ENCODE results near the gene HOXA1.

Gene HOXA1

DNA sequence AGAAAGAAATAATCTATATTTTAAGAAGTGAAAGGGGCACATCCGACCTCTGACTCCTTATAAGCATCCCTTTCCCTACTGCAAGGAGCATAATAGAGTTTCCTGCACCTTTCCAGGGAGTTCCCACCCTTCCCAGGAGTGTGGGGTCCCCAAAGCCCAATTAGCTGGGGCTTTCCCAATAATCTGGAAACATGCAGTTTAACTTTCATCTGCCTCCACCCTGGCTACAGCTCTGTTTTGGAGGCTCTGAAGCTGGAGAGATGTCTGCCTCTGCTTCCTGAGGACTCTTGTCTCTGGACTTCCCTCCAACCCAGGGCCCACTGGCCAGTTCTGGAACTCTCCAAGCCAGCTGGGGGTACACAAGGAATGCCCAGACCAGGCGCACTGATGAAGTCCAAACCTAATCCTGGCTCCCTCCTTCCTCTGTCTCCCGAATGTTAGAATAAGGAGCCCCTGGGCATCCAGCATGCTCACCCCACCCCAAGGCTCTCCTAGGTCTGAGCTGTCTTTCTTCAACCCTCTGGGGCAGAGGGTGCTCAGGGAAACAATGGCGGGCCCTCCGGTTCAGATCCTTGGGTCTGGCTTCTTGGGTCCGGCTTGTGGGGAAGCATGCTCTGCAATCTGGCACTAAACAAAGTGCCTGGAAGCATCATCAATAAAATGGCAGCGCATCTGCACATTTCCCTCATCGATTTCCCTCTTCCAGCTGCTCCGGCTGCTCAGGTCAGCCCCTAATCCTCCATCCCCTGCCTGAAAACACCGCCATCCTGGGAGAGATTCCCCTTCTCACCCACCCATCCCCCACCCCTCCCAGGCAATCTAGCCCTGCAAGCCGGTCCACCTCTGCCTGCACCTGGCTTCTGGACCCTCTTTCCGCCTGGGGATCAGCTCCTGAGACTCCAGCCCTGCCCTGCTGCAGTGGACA, 21.4 kb upstream of the HOXA1 start:
- DNase-seq (ENCODE audit: low spot score) = peak; percentile 61

DNA sequence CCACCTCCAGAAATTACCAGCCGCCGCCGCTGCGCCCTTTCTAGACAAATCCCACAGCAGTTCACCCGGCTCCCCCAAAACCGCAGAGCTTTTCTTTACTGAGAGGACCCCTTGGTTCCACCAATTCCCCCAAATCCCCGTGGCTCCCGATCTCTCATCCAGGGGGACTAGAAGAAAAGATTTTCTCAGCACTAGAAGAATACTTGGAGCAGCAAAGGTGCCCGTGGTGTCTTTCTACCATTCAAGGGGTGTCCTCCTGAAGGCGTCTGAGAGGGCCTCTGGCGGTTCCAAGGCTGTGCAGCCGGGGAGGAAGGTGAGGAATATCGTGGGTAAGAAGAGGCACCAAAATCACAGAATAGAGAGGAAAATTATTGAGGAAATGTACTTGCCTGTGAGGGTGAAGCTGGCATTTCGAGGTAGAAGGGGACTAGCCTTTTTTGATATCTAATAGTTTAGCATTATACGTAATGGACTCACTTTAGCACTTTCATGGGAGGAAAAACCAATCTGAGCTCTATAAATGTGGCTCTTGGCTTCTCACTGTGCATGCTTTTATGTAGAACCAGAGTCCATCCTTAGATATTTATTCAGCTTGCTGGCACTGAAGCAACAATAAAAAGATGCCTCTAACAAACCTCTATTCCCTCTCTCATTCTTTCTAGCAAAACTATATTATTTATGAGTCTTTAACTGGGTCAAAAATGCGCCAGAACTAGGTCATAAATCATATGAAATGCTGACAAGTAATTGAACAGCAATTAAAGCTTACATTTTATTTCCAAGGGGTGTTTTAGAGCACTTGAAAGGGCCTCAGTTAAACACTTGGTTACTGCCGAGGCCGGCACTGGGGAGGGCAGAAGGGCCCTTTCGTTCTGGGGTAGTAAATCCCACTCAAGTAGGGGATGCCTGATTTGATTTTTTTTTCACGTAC, 20.5 kb upstream of the HOXA1 start:
- DNase-seq (ENCODE audit: low spot score) = no peak

DNA sequence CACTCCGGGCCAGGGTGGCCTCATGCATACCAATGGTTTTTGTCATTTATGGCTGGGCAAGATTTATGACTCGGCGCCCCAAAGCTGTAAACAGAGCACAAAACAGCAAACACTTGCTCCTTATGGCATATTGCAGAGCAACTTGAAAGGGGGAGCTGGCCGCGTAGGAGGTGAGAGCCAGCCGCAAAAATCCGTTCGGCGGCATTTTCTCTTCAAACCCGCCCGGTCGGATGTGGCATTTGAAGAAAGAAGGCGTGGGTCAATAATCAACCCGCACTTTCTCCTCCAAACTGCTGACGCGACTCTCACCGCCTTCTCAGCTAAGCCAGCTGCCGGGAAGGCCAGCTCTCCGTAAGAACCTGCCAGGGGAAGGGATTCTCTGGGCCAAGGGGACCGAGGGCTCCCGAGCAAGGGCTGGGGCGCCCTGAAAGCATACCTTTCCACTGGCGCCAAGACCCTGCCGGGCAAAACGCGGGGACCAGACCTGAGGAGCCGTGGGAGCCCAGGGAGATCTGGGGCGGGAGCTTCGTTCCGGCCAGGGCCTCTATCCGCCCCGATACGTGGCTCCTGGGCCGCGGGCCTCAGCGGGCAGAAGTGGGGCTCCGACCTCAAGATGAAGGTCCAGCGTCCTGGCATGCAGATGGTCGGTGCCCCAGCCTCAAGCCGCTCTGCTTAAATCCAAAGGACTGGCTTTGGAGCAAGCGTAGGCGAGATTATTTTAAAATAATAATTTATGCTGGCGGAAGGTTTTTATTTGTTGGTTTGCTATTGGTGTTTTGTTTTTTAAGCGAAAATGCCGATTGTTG, 19.6 kb upstream of the HOXA1 start:
- no peak for DNase-seq (ENCODE audit: low spot score)

DNA sequence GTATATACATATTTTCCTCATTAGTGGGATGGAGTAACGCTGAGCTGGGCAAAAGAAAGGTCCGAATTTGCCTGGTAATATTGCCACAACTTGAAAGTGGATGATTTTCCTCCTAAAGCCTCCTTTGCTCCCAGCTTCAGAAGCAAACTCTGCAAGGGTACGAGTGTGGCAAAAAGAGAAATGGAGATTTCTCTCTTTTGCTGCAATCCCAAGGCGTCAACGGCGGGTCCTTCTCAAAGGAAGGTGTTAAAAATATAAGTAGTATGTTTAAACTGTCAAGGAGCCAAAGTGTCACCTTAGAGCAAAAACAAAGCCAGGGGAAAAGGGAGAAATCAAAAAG, 19.1 kb upstream of the HOXA1 start:
- no peak for DNase-seq (ENCODE audit: low spot score)

DNA sequence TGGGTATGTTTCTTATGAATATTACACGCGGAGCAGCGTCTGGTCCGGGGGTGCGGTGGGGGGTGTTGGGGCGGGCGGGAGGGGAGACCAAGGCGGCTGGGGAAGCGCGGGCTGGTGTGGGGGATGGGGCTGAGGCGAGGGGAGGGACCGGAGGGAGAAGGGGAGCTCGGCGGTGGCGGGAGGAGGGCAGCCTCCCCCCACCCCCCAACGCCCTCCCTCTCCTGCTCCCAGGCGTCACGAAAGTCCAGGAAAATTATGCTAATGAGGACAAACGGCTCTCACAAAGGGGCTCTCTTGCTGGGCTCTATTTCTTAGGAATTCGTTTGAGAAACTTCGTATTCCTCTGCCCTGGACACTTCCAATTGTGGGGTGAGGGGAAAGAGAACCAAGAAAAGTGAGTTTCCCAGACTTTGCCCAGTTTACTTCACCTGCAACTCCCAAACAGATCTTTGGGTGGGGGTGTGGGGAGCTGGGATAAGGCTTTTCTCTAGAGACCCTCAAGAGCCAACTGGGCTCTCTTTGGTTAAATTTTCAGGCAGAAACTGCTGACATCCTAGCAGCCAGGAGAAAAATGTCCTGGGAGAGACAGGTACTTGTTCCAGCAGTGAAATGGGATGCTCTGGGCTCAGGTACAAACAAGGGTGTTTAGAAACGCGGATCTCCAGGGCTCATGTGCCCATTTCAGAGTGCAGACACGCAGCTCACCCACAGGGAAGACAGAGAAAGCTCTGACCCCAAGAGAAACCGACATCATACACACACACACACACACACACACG, 18.4 kb upstream of the HOXA1 start:
- peak; percentile 64 for DNase-seq (ENCODE audit: low spot score)

DNA sequence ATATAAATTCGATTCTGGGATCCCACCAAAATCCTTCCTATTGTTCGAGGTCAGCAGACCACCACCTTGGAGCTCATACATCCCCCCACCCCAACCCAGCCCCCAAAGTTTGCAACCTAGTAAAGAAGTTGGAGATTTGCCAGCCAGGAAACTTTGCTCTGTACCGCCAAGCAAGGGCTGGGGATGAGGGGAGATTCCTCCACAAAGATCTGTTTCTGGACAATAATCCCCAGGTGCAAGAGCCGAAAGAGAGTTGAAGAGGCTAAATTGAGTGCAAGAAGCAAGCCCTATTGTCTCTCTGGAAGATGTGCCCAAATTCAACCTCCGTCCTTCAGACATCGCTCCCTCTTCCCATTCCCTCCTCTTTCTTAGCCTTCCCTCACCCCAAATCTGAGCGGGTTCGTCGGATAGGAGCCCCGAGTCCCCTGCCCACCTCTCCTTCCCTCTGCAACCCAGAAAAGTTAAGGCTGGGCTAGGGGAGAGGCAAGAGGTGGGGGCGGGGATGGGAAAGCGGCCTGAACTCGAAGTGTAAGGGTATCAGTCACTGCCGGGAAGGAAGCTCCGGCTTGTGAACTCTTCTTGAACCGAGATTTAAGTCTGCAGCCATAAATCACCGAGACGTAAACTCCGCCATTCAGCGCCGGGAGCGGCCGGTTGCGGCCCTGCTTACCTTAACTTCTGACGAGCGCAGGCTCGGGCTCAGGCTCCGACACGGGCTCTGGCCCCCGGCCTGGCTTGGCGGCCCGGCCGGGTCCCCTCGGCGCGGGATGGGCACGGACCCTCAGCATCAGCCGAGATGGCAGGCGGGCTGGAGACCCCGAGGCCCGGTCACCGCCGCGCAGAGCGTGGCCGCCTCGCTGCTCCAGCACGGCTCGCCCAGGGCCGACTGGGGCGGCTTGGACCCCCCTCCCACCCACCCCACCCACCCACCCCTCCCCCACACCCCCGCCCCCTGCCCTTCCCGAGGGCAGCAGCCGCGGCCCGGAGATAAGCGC, 17.5 kb upstream of the HOXA1 start:
- peak; percentile 60 for DNase-seq (ENCODE audit: low spot score)

DNA sequence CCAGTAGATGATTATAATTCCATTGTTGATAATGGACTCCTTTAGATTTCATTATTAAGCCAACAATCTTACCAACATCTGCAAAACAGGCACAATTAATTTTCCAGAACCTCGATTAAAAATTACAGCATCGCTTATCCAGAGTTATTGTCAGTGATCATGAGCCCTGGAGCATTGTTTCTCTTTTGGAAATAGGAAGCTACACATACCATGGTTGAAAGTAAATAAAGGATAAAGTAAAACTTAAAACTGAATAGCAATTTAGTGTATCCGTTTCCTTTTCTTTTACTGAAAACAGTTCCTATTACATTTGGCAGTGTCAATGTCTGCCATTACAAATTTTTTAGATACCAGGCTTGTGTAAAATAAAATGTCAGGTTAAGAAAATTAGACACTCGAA, 16.6 kb upstream of the HOXA1 start:
- no peak for DNase-seq (ENCODE audit: low spot score)

DNA sequence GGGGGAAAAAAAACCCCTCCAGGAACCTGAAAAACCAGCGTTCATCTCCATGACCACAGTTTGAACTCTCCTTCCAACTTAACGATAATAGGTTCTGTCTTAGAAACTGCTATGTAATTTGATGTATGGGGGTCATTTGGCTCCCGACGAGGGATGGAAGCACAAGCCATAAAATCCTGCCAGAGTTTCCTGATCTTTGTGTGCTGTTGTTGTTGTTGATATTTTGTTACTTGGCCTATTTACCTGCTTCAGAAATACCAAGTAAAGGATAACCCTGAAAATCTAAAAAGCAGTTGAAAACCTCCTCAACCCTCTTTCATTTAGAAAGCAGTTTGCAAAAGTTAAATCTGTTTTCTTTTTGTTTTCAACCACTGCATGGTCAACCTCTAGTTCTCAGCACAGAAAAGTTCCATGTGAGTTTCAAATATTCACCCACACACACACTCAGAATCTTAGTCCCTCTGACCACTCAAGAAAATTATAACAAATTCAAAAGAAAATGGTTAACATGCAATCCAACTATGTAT, 16.0 kb upstream of the HOXA1 start:
- DNase-seq (ENCODE audit: low spot score) = no peak

DNA sequence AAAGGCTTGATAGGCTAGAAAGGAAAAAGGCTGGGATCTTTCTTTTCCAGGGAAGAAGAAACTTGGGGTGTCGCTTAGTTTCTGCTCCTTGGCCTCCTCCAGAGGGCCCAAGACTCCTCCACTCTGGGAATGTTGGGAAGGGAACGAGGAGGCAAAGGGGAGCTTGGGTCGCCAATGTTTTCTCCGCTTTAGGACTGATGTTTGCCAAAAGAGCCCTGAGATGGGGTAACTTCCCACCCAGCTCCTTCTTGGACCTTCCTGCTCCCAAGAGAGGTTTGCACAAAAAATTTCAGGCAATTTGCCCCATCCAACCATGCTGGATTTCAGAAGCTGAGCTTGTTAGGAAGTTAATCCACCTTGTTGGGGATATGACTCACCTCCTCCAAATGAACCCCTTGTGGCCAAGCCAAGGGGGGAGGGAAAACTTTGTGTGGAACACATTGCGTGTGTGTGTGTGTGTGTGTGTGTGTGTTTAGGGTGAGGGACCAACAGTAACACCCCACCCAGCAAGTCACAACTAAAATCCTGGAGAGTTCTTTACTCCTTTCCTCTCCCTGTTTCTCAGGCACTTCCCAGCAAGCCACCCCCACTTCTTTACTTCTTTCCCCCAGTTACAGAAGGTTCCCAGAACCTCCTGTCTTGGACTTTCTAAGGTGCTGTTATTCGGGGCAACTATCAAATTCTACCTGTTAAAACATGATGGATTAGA, 15.4 kb upstream of the HOXA1 start:
- no peak for DNase-seq (ENCODE audit: low spot score)

DNA sequence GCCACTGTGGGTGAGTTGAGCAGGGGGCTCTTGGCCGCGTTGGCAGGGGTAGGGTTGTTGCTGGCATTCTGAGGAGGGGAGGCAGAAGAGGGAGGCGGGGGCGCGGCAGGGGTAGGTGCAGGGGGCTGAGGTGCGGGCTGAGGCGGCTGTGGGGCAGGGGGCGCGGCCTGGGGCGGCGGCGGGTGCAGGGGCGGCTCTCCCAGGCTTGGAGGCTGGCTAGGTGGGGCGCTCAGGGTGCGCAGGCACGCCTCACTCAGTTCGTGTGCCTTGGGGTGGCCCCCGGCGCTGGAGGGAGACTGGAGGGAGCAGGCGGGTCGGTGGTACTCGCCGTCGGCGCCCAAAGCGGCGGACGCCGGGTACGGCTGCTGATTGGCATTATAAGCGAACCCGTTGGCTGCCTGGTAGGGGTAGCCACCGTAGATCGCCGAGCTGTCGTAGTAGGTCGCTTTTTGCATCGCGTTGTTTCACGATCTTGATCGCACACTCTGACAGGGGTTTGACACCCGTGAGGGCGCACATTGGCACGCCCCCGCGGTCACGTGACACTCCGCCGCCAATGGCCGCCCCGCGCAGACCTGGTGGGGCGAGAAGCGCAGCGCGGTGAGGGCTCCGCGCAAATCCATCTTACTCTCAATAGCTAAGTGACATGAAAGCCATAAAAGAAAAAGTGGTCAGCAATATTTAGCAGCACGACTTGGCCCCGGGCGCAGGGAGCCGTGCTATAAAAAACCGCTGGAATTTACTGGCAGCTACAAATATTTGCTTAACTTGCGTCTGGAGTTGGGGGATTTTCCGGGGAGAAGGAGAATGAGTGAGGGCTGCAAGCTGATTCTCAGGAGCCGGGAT, 14.6 kb upstream of the HOXA1 start:
- peak; percentile 72 for DNase-seq (ENCODE audit: low spot score)

DNA sequence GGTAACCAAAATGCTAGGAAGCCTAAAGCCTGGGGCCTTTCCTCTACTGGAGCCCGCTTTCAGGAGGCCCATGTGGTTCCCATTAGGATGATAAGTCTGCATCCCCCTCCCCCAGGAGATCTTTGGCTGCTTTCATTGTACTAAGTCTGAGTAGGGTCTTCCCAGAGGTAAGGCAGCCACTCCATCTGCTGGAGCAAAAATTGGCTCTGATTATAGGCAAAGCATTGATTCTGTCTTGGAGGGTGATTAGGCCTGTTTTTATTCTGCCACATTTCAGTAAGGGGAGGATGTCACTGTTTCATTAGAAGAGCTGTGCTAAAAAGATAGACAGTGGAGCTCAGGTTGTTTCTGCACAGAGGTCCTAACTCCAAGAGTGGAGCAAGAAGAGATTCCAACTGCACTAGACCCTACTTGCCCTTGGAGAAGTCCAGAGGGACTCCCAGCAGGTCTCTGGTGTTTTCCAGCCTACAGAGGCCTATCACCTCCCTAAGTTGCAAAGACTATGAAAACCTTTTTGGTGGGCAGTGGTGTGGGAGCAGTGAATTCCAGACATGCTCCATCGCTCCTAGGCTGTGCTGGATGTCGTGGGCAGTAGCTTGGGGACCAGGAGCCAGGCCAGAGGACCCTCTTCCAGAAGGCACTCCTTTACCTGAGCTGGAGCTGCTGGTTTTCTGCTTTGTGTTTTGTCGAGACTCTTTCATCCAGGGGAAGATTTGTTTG, 13.8 kb upstream of the HOXA1 start:
- DNase-seq (ENCODE audit: low spot score) = no peak

DNA sequence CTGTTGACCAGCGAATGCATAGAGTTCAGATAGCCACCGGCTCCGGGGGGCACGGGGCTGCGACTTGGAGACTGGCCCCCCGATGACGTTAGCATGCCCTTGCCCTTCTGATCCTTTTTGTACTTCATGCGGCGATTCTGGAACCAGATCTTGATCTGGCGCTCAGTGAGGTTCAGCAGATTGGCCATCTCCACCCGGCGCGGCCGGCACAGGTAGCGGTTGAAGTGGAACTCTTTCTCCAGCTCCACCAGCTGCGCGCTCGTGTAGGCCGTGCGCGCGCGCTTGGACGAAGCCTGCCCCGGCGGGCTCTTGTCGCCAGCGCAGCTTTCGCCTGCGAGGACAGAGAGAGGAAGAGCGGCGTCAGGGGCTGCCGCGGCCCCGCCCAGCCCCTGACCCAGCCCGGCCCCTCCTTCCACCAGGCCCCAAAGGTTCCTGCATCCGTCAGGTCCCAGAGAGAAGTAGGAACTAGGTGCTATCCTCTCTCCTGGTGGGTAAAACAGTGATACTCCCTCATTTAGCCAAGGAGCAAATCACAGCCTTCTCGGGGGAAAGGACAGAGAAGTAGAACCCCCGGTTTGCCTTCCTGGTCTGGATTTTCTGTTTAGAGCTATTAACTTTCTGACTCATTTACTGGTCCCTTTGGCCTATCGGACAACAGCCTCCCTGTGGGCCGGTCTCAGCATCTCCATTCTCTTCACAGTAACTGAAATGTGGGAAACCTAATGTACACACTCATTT, 12.8 kb upstream of the HOXA1 start:
- peak; percentile 67 for DNase-seq (ENCODE audit: low spot score)

DNA sequence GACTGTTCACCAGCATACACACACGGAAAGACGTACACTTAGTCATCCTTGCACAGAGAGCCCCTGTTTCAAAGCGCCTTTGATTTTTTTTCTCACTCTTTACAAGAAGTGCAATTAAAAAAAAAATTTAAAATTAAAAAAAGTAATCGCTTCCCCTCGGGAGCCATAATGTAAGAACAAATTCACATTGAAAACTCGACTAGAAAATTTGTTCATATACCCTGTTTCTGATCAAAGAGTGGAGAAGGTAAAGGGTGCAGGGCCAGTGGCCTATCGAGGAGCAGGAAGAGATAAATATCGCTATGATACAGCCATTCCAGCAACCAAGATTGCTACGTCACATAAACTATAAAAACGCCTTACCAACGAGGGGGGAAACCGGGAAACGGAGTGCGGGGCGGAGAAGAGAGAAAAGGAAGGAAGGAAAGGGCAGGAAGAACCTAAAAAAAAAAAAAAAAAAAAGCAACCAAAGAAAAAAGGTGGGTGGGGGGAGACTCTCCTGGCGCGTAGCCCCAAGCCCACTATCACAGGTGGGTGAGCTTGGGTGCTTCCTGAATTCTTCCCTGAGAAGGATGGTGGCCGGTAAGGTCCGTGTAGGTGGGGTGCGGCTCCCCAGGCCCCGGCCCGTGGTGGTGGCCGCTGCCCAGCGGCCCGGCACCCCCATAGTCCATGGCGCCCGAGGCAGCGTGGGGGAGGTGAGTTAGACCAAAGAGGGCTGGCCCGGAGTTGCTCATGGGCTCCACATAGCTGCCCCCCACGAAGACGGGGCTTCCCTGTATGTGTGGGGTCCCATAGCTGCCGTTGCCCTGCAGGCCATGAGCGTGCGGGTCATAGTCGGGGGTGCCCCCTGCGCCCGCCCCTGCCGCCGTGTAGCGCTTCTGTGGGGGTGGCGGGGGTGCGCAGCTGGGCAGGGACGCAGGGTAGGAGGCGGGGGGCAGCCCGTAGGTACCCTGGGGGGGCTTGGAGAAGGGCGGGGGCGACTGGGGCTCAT, 11.9 kb upstream of the HOXA1 start:
- no peak for DNase-seq (ENCODE audit: low spot score)

DNA sequence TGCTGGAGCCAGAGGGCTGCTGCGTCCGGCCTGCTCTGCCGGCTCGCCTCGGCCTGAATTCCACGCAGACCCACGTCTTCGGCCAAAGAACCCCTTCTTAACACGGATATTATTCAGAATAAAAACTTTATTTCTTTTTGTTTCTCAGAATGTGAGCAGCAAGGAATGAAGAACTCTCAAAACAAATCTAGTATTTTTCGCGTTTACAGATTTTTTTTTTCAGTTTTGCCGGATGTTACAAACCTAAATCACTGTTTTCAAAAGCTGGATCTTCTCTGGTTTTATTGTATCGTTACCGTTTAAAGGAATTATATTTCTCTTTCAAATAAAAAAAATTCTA, 11.1 kb upstream of the HOXA1 start:
- DNase-seq (ENCODE audit: low spot score) = no peak

DNA sequence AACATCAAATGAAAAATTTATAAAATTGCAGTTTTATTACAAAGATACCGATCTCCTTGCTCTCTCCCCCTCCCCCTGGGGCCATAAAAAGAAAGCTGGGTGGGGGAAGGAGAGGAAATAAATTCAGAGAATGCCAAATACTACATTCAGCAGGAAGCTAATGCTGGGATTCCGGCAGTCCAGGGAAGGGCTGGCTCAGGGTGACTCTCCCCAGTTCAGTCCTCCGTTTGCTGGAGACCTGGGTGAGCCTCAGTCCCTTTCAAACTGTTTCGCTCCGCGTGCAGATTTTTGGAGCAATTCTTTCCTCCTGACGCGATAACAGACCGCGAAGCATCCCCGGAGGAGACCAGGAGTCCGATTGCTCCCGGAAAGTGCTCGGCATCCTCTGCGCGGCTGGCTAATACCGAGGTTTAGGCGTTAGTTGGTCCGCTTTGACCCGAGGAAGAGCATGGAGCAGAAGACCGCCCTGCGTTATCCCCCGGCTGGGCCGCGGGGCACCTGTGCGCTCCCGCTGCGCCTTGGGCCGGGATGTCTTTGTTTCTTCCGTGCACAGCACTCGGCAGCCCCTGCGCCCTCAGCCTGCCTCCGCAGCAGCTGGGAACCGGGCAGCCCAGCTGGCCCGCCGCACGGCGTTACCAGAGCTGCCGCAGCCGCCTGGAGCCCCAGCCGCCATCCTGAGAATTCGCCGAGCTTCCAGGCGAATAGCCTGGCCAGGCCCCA, 10.5 kb upstream of the HOXA1 start:
- peak; percentile 62 for DNase-seq (ENCODE audit: low spot score)
